IPS-20b (cell line): ENCODE data around the gene FMO1.

ENCODE experiments used
- H3K27ac ChIP-seq: one replicate; pipeline ENCODE4 v1.5.1; 2013; ENCODE audit warnings: low read length
- H3K27me3 ChIP-seq: 2 replicates; pipeline ENCODE4 v1.6.1; 2013; ENCODE audit warnings: mild to moderate bottlenecking, low read length, inconsistent platforms; ENCODE audit not compliant: insufficient read depth
- H3K36me3 ChIP-seq: 2 replicates; pipeline ENCODE4 v1.6.1; 2013; ENCODE audit warnings: low read depth, mild to moderate bottlenecking, inconsistent platforms, low read length, moderate library complexity; ENCODE audit not compliant: insufficient read depth
- H3K4me1 ChIP-seq: 2 replicates; pipeline ENCODE4 v1.6.1; 2013; ENCODE audit warnings: mild to moderate bottlenecking, control low read depth, inconsistent platforms, low read length, moderate library complexity; ENCODE audit not compliant: insufficient read depth
- H3K4me3 ChIP-seq: 2 replicates; pipeline ENCODE4 v1.5.1; 2013; ENCODE audit warnings: mild to moderate bottlenecking, low read length, inconsistent platforms
- H3K9ac ChIP-seq: 2 replicates; pipeline ENCODE4 v1.6.1; 2013; ENCODE audit warnings: low read depth, mild to moderate bottlenecking, inconsistent platforms, low read length, moderate library complexity
- H3K9me3 ChIP-seq: 2 replicates; pipeline ENCODE4 v1.6.1; 2013; ENCODE audit warnings: mild to moderate bottlenecking, low read depth, low read length, inconsistent platforms; ENCODE audit not compliant: insufficient read depth

FMO1 gene

DNA sequence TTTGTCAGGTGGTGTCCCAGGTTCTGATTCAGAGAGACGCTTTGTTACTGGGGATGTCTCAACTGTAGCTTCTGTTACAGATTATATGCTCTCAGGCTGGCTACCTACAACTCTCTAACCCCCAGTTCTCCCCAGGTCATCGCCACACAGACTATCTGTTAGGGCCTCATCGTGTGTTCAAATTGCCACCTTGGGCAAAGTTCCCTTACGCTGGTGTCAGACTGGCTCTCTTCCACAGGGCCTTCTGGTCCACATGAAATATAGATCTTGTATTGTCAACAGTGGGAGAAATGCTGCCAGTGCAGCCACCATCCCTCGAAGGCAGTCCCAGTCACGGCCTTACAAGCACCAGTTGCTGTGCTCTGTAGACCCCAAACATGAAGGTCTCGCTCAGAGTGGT, 81.0 kb downstream of the FMO1 start:
- H3K9me3 ChIP-seq: no peaks in the 10 kb centered on the region
- no peaks in the 10 kb centered on the region for H3K4me1 ChIP-seq
- no peaks in the 10 kb centered on the region for H3K36me3 ChIP-seq

DNA sequence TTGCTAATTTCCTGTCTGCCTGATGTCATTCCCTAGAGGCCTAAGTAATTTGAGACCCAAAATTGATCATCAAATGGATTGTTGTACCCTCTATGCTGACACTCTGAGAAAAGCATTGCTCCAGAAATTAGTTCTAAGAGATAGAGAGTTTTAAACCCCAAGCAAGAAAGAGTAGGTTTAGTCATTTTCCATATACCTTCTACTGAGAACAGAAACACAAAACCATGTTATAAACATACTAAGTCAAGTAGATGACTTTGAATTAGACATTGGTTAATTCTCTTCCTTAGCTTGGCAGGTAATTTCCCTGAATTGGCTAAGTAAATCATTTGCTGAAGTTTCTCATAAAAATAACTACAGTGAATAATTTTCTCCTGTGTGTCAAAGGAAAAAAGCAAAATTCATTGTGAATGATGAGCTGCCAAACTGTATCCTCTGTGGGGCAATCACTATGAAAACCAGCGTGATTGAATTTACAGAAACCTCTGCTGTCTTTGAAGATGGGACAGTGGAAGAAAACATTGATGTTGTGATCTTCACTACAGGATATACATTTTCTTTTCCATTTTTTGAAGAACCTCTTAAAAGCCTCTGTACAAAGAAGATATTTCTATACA, 85.8 kb downstream of the FMO1 start:
- Histone ChIP-seq H3K4me1 (peaks cover 3% of the 10 kb centered on the region; the same call in 1 of the 2 replicates), H3K27ac (no peak overlapping the region), H3K36me3 (no peaks in the 10 kb centered on the region), H3K9me3 (no peaks in the 10 kb centered on the region), H3K4me3 (no peak overlapping the region), H3K27me3 (no peaks in the 10 kb centered on the region), H3K9ac (no peak overlapping the region)

More for the DNA sequence above, 81.0 kb downstream of the FMO1 start:
- Histone ChIP-seq H3K27ac (no peak overlapping the region), H3K27me3 (no peaks in the 10 kb centered on the region), H3K9ac (no peak overlapping the region), H3K4me3 (no peak overlapping the region)
